HG02870 (cell line): ENCODE results near the gene HMX2.

ENCODE experiments used
- ATAC-seq: cut with Tn5 transposase; IDR thresholded peaks from one replicate; pipeline ENCODE4 v1.9.1; 2021; ENCODE audit warnings: mild to moderate bottlenecking, moderate library complexity; ENCODE audit not compliant: unreplicated experiment

HMX2 gene, protein sequence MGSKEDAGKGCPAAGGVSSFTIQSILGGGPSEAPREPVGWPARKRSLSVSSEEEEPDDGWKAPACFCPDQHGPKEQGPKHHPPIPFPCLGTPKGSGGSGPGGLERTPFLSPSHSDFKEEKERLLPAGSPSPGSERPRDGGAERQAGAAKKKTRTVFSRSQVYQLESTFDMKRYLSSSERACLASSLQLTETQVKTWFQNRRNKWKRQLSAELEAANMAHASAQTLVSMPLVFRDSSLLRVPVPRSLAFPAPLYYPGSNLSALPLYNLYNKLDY

DNA sequence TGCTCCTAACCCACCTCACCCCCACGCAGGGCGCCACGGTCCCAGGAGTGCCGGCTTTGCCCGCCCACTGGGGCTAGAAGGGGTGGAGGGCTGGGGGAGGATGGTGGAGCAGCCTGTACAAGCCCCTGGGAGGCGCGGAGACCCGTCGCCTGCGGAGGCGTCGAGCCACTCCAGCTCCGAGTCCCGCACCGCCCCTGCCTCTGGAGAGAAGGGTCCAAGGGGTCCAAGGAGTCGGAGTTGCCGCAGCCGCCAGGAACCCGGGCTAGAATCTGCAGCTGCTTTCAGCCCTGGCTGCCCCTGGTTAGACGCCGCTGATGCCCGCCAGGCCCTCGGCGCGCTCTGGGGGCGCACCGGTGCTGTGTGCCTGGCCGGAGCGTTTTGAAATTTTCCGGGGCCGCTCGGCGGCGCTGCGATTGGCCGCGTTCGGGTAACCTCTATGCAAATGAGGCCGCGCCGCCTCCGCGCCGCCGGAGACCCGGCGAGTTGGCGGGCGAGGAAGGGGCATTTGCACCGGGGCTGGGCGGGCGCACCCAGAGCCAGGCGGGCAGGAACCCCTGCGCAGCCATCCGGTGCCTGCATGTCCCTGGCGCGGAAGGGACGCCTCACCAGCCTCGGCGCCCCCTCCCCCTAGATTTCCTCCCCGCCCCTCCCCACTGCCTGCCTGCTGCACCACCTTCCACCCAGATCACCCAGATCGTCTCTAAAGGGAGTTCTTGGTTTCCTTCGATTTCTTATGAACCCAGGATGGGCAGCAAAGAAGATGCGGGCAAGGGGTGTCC lies at the start of gene HMX2:
HMX2 (plus strand) TSS at position 502 of the 779 bp plus-strand sequence; CDS start at position 745, 243 bp downstream.
- ATAC-seq = no peak

GRCh38 chr10:123100030-123100762 lies 47.7 kb upstream of the HMX2 start:
- no peak for ATAC-seq

DNA sequence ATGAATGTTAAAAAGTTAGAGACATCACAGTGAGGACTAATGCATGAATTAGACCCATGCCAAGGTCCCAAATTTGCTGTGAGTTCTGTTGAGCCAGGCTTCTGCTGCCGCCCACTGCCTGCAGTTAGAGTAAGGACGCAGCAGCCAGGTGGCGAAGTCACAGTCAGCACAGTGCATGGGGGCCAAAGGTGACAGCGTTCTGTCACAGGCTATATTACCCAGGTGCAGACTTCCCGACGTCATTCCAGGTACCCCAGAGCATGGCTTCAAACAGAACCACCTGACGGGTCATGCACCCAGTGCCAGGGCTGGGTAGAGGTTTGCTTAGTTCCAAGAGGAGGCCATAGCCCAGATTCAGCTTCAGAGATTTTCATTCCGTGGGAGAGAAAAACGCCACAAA lies 46.1 kb upstream of the HMX2 start:
- ATAC-seq = no peak

DNA sequence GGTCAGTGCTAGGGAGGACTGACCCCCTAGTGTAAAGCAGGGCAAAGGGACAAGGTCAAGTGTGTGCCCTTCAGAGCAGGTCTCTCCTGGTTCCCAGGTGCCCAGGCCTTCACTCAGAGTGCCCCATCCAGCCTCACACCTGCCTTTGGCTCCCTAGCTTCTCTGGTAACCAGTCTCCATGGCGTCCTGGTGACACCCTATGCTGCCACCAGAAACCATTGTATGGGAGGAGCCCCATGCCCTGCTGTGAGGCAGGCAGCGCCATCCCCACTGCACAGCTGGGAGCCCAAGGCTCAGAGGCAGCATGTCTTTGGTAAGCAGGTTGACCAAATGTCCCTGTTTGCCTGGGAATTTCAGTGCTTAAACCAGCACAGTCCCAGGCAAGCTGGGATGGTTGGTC lies 45.3 kb upstream of the HMX2 start:
- no peak for ATAC-seq

GRCh38 chr10:123103944-123104343 lies 44.0 kb upstream of the HMX2 start:
- ATAC-seq = no peak

GRCh38 chr10:123109466-123109865 lies 38.5 kb upstream of the HMX2 start:
- ATAC-seq = no peak

GRCh38 chr10:123117644-123118417 lies 30.1 kb upstream of the HMX2 start:
- ATAC-seq = no peak

- ATAC-seq = no peak
Observed at GRCh38 chr10:123119081-123119480, 28.9 kb upstream of the HMX2 start.

DNA sequence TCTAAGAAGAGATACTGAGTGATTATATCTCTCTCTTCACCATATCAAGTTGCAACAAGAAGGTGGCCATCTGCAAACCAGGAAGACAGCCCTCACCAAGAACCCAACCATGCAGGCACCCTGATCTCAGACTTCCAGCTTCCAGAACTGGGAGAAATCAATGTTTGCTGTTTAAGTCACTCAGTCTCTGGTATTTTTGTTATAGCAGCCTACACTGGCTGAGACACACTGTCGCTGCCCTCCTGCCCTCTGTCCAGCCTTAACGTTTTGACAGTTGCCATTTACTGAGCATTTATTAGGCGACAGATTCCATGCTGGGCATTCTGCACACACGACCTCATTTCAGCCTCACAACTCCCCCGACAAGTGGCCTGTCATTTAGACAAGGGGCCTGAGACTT lies 21.7 kb upstream of the HMX2 start:
- no peak for ATAC-seq

DNA sequence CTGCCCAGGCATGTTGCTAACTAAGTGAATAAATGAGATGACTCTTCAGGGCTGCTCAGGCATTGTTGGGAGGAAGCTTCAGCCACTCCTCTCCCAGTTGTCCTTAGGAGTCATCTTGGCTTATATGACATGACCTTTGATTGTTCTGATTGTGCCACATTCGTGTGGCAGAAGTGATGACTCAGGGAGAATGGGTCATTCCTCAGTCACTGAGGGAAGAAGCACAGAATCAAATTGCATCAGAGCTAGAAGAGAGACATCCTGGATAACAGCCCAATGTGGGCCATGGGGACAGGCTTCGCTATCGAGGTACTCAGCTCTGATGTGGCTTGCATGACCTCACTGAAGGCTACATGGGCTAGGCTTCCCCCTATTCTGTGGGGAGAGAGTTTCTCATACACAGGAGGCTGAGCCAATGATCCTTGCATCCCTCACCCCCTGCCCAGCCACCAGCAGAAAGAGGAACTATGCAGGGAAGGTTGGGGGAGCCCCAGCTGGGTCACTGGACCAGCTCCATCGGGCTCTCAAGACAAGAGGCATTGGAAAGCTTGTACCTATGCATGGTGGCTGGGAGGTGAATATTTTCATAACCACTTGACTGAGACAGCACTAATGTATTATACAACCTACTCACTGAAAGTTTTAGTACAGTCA lies 18.2 kb upstream of the HMX2 start:
- ATAC-seq = no peak

DNA sequence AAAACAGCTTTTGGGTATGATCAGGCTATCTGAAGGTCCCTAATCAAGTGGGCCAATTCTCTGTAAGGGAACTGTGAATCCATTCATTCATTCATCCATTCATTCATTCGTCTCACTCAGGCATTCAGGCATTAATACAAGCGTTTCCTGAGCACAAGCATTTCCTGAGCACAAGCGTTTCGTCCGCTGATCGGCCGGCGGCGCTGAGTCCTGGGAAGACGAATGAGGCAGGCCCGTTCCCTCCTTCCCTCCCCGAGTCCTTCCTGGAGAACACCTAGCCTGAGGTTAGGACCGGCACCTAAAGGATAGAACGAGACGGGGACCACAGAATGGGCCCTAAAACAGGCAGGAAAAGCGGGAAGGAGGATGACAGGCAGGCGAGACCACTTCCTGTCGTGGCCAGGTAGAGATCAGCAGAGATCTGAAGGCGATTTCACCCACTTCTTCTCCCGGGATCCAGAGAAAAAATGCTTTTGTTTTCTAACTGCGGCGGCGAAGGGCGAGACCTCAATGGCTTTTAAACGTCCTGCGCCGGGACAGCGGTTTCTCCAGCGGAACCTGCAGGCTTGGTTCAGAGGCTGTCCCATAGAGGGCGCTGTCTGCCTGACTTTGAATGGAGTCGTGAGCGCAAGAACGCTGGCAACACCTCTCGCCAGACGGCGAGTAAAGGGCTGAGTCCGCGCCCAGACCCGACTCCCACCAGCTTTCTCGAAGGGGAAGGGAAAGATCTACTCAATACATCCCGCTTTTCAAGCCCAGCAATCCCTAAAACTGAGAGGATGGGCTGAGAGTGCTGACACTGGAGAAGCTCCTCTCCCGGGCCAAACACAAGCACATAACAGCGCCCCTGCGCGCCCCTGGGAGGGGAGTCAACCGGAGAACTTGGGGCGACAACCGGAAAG lies 15.1 kb upstream of the HMX2 start:
- ATAC-seq = no peak

DNA sequence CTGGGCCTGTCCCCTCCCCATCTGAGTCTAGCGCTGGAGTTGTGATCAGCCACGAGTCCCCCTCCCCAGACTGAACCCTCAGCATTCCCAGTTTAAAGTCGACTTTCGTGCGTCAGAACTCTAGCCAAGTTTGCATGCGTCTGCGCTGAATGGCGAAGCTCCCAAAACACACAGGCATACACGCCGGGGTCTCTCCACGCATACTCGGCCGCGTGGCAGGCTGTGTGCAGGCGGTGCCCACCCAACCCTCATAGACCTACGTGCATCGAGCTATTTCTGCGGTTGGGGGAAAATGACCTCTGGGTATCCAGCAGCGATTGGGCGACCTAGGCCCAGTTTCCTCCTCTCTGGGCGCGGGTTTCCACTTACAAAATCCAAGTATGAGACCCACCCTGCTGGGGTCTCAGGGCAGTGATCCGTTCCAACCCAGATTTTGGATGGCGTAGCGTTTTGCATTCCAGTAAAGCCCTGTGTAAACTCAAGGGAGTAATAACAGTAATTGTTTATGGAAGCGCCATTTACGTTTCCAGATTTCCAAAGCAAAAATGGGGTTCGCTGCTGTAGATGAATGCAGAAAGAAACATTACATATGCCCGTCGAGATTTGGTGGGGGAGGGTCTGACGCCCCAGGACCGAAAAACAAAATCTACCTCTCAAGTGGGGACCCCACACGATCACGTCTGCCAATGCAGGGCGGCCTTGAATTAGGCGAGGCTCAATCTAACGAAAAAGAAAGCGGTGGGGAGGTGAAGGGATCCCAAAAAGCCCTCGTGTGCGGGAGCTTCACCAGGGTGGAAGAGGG lies 14.2 kb upstream of the HMX2 start:
- no peak for ATAC-seq

DNA sequence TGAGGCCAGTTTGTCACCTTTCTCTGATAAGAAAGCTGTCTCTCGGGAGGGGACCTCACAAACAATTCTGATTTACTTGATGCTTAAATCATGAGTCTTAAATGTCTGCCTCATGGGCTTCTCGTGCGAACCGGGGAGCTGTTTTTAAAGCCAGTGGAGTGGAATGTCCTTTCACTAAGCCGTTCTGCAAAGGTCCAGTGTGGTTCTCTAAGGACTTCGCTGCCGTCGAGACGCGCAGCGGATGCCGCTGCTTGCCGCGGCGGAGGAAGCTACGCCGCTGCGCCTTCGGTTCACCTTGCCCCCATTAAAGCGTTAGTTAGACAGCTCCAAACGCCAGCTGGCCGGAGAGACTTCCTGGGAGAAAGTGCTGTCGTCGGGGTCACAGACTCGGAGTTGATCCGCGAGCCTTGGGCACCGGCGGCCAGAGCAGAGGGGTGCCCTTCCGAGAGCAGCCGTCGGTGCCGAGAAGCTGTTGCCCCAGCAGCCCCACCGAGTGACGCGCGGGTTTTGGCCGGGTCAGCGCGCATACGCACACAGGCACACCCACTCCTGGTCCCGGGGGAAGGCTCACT lies 13.5 kb upstream of the HMX2 start:
- no peak for ATAC-seq

DNA sequence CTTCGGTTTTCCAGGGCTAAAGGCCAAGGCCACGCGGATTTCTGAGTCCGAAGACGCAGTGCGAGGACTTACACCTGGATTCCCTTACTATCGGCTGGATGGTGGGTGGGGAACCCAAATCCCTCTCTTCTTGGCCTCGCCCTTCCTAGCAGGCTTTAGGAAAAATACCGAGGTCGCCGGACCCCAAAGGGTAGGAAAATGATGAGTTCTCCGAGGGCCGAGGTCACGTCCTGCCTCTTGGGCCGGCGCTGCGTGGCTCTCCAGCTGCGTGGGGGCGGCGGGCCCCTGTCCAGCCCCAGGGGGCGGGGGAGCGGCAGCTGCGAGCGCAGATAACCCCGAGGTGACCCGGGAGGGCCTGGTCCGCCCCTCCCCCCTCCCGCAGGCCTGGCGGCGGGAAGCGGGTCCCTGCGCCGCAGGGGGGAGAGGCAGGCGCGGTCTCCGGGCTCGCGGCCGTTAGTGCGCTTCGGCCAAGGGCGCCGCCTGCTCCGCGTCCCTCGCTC lies 13.0 kb upstream of the HMX2 start:
- no peak for ATAC-seq

GRCh38 chr10:123135415-123136141 lies 12.4 kb upstream of the HMX2 start, which contains the start of gene HMX3:
HMX3 (plus strand) TSS chr10:123135970; CDS start chr10:123136051, 81 bp downstream.
- peak; percentile 44 for ATAC-seq

- no peak for ATAC-seq
Observed at GRCh38 chr10:123136221-123136805, 11.6 kb upstream of the HMX2 start.
